Activated CD8-positive, alpha-beta T cell treated with anti-CD3 and anti-CD28 coated beads for 36 hours (primary cell): ENCODE measurements around the gene ACTRT3. TPM values are rescaled to one million over a fixed set of nuclear protein-coding genes. Genes with fewer than 3 reads are reported as not detected.
A peak's percentile ranks its signal among the peaks of the same experiment; 100 is the strongest.

ENCODE experiments used
- ATAC-seq: fragments of 200-7000 bp; cut with Tn5 transposase; one replicate; pipeline ENCODE4 v1.10.0; 2021; ENCODE audit warnings: mild to moderate bottlenecking, moderate library complexity
- CTCF ChIA-PET: fragments of 350-600 bp; sonication (Branson Sonifier 250); formaldehyde crosslinking; loops from one replicate; lab custom pipeline; 2021; ENCODE audit warnings: antibody characterized with exemption; lab: Charles Lee
- POLR2A ChIA-PET: fragments of 350-600 bp; sonication (Branson Sonifier 250); formaldehyde crosslinking; loops from one replicate; lab custom pipeline; 2021; ENCODE audit warnings: antibody characterized with exemption; lab: Charles Lee
- DNase-seq: peaks from one replicate; pipeline ENCODE4 v3.0.0-alpha.2; 2020
- H3K27ac Mint-ChIP-seq: one replicate; pipeline ENCODE4 v1.8.0; 2021; ENCODE audit warnings: mild to moderate bottlenecking, mixed read lengths
- H3K27me3 Mint-ChIP-seq: one replicate; pipeline ENCODE4 v1.8.0; 2021; ENCODE audit warnings: mixed read lengths
- H3K36me3 Mint-ChIP-seq: one replicate; pipeline ENCODE4 v1.8.0; 2021; ENCODE audit warnings: low read depth, mixed read lengths
- H3K4me1 Mint-ChIP-seq: one replicate; pipeline ENCODE4 v1.8.0; 2021; ENCODE audit warnings: low read depth, mixed read lengths
- H3K4me3 Mint-ChIP-seq: one replicate; pipeline ENCODE4 v1.8.0; 2021; ENCODE audit warnings: mild to moderate bottlenecking, moderate library complexity, mixed read lengths
- H3K9me3 Mint-ChIP-seq: one replicate; pipeline ENCODE4 v1.8.0; 2021; ENCODE audit warnings: mixed read lengths
- intact Hi-C: fragments of 100-400 bp; cut with micrococcal nuclease; formaldehyde crosslinking; loops from one replicate; pipeline ENCODE4 v1.10.0; 2022
- total RNA-seq, 2 experiments: library from RNA; stranded (reverse); gene quantifications; one replicate each; pipeline ENCODE4 v1.2.3, GENCODE V29; 2021
- TF ChIP-seq, protein P1 (sequence below): fragments of 200-600 bp; IDR thresholded peaks from one replicate; pipeline ENCODE4 v1.8.0; 2022; ENCODE audit warnings: antibody characterized with exemption, mild to moderate bottlenecking

Gene ACTRT3
- total RNA-seq, 2 experiments from 2014 or later: 0.14 to 0.54 TPM

DNA sequence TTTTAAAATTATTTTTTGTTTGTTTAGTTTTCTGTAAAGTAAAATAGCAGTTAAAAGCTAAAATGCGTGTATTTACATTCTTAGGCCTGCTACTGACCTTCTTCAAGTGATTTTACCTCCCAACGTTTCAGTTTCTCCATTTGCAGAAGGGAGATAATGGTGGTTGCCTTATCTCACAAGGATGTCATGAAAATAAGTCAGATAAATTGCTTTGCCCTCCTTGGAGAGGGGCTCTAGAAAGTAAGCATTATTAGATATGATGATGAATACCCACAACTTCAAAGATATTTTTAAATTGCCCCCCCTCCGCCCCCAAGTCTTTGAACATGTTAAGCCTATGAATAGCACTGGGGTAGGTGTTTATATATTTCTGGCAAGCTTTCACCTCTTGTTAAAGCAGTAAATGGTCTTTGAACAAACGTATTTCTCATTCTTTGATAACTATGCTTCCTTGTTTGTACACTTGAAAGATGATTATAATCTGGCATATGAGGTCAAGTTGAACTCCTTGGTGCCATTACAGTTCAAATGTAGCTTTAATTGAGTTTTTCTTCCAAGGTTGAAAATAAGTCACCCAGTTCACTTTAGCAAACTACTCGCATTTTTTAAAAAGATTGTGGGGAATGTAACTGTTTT is 10.9 kb downstream of the ACTRT3 start:
- Mint-ChIP-seq H3K4me1 (peaks cover 30% of the 10 kb centered on the region), H3K4me3 (no peak overlapping the region), H3K9me3 (peaks cover 3% of the 10 kb centered on the region), H3K27me3 (no peaks in the 10 kb centered on the region), H3K36me3 (peaks cover 3% of the 10 kb centered on the region), H3K27ac (peak overlapping the region; percentile 90)
- POLR2A ChIA-PET: interaction anchor here (0.7 to 3.5 kb wide), 2 partner anchors 12 to 14 kb away, joined by 3 to 16 read pairs; no protein-coding TSS in a partner anchor
- CTCF ChIA-PET: interaction anchor here (0.8 kb wide), 1 partner anchor 14 kb away, joined by 3 read pairs; no protein-coding TSS in a partner anchor
- DNase-seq (no peak), ATAC-seq (no peak)
- TF ChIP-seq, protein P1, sequence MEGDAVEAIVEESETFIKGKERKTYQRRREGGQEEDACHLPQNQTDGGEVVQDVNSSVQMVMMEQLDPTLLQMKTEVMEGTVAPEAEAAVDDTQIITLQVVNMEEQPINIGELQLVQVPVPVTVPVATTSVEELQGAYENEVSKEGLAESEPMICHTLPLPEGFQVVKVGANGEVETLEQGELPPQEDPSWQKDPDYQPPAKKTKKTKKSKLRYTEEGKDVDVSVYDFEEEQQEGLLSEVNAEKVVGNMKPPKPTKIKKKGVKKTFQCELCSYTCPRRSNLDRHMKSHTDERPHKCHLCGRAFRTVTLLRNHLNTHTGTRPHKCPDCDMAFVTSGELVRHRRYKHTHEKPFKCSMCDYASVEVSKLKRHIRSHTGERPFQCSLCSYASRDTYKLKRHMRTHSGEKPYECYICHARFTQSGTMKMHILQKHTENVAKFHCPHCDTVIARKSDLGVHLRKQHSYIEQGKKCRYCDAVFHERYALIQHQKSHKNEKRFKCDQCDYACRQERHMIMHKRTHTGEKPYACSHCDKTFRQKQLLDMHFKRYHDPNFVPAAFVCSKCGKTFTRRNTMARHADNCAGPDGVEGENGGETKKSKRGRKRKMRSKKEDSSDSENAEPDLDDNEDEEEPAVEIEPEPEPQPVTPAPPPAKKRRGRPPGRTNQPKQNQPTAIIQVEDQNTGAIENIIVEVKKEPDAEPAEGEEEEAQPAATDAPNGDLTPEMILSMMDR: no peak
- intact Hi-C loops: no loop called here

DNA sequence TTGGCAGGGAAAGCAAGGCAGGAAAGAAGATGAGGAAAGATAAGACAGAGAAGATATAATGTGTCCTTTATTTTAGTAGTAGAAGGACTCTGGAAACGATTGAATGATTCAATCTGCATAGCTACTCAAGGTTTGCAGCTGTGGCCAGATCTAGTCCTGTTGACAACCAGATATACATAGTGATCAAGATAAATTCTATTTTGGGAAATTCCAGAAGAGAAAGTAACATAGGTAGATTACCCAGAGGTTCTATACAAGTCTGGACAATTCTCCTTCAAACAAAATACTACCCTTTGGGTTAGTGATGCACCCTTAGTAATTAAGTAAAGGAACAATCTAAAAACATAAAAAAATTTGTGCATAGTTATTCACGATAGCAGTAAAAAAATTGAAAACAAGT is 13.9 kb downstream of the ACTRT3 start:
- intact Hi-C loops: no loop called here
- TF ChIP-seq, protein P1: no peak
- ChIA-PET POLR2A (no interaction called here), CTCF (no interaction called here)
- Mint-ChIP-seq H3K9me3 (peaks cover 2% of the 10 kb centered on the region), H3K36me3 (no peaks in the 10 kb centered on the region), H3K27ac (no peak overlapping the region), H3K4me3 (no peak overlapping the region), H3K27me3 (peaks cover 7% of the 10 kb centered on the region), H3K4me1 (peaks cover 24% of the 10 kb centered on the region)
- DNase-seq (no peak), ATAC-seq (no peak)

DNA sequence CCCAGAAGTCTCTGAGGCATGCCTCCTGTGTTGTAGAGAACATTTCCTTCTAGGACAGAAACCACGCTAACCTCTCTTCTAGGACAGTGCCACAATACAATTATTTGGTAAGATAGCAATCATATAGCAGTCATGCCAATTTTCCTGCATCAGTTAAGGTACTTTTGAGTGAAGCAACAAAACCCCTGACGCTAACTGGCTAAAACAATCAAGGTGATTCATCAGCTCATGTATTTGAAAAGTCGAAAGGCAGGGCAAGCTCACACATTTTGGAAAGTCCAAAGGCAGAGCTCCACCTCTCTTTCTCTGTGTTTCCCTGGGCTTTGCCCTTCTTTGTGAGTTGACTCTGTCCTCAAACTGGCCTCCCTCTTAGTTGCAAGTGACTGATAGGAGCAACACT is 14.7 kb downstream of the ACTRT3 start:
- ATAC-seq (no peak), DNase-seq (no peak)
- H3K36me3 Mint-ChIP-seq: no peaks in the 10 kb centered on the region
- peaks cover 2% of the 10 kb centered on the region for H3K9me3 Mint-ChIP-seq
- intact Hi-C loops: no loop called here
- ChIA-PET CTCF (interaction anchor here (0.8 to 1.2 kb wide), 2 partner anchors 8 to 9 kb away, joined by 3 read pairs; no protein-coding TSS in a partner anchor), POLR2A (interaction anchor here (0.6 kb wide), 1 partner anchor 213 kb away, joined by 5 read pairs; no protein-coding TSS in a partner anchor)
- no peak overlapping the region for H3K27ac Mint-ChIP-seq
- no peak overlapping the region for H3K4me3 Mint-ChIP-seq
- peaks cover 7% of the 10 kb centered on the region for H3K27me3 Mint-ChIP-seq
- peaks cover 17% of the 10 kb centered on the region for H3K4me1 Mint-ChIP-seq
- TF ChIP-seq, protein P1: no peak

DNA sequence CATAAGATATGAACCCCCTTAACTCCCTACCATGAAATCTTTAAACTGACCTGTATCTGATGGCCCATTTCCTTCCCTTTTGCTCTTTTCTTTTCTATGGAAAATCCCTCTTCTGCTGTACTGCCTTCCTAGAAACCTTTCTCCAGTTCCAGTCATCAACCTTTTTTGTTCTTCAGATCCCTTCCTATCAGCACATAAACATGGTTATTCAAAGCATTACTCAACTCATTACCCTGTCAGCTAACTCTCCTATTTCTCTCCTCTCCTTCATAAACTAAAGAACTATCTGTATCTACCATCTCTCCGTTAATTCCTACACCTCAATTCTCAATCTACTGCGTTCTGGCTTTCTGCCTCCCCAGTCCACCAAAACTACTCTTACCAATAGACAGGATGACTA is 17.5 kb downstream of the ACTRT3 start:
- no peak overlapping the region for H3K4me3 Mint-ChIP-seq
- ATAC-seq (no peak), DNase-seq (no peak)
- intact Hi-C loops: no loop called here
- no peaks in the 10 kb centered on the region for H3K9me3 Mint-ChIP-seq
- no peak overlapping the region for H3K27ac Mint-ChIP-seq
- TF ChIP-seq, protein P1: no peak
- H3K4me1 Mint-ChIP-seq: peaks cover 7% of the 10 kb centered on the region
- no peaks in the 10 kb centered on the region for H3K36me3 Mint-ChIP-seq
- CTCF ChIA-PET: no interaction called here
- peaks cover 25% of the 10 kb centered on the region for H3K27me3 Mint-ChIP-seq
- POLR2A ChIA-PET: no interaction called here

DNA sequence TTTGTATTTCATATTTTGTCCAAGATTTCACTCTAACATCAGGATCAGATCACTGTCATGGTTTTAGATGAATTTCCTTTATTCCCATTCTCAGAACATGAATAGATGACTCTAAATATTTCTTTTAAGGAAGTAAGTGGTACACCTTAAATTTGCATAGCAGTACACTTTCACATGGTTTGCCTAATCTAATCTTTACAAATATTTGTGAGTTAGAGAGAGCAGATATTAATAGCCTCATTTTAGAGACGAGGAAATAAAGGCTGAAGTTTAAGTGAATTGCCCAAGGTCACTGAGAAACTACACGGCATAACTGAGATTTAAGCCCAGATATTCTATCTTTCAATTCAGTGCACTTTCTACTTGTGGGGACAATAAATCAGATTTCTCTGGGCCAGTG is 18.7 kb downstream of the ACTRT3 start:
- no peaks in the 10 kb centered on the region for H3K36me3 Mint-ChIP-seq
- ChIA-PET CTCF (no interaction called here), POLR2A (no interaction called here)
- TF ChIP-seq, protein P1: no peak
- ATAC-seq (no peak), DNase-seq (no peak)
- intact Hi-C loops: no loop called here
- H3K4me1 Mint-ChIP-seq: peaks cover 7% of the 10 kb centered on the region
- no peak overlapping the region for H3K27ac Mint-ChIP-seq
- H3K4me3 Mint-ChIP-seq: no peak overlapping the region
- H3K9me3 Mint-ChIP-seq: no peaks in the 10 kb centered on the region
- peaks cover 33% of the 10 kb centered on the region for H3K27me3 Mint-ChIP-seq
